ENCODE data around the gene WDR27.

WDR27 gene

DNA sequence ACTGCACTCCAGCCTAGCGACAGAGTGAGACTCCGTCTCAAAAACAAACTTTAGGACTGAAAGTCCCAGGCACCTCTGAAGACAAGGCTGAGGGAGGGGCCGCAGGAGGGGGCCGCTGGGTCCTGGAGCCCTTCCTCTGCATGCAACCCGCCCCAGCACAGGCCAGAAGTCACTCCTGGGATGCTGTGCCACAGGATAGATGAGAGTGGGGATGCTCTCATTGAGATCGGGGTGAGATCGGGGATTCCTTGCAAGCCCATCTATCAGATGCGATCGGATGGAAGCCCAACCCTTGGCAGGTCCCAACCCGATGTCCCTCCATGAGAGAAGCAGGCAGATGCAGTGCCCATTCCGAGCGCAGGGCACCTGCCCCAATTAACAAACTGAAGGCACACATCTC is 66.5 kb downstream of the WDR27 start:
- TF ChIP-seq, protein P1, sequence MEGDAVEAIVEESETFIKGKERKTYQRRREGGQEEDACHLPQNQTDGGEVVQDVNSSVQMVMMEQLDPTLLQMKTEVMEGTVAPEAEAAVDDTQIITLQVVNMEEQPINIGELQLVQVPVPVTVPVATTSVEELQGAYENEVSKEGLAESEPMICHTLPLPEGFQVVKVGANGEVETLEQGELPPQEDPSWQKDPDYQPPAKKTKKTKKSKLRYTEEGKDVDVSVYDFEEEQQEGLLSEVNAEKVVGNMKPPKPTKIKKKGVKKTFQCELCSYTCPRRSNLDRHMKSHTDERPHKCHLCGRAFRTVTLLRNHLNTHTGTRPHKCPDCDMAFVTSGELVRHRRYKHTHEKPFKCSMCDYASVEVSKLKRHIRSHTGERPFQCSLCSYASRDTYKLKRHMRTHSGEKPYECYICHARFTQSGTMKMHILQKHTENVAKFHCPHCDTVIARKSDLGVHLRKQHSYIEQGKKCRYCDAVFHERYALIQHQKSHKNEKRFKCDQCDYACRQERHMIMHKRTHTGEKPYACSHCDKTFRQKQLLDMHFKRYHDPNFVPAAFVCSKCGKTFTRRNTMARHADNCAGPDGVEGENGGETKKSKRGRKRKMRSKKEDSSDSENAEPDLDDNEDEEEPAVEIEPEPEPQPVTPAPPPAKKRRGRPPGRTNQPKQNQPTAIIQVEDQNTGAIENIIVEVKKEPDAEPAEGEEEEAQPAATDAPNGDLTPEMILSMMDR (conservative IDR thresholded peaks at IDR 0.05; ENCODE audit: low read length): no peak
- H3K4me3 ChIP-seq (ENCODE audit: low read length): no peak overlapping the region
- no peak for DNase-seq (ENCODE audit: low read depth)

DNA sequence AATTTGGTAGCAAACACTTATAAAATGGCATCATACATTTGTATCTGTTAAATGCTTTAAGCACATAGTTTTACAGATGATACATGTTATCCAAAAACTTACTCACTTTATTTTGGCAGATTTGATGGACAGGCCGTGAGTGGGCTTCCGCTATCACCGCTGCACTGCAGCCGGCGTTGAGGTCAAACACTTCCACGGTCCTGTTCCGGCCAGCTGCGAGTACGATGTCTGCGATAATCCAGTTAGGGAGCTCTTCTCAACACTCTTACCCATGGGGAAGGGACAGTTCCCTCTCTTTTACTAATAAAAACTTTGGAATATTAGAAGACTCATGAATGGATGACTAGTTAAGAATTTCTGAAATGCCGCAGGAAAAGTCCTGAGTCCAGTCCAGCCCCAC is 69.0 kb downstream of the WDR27 start:
- TF ChIP-seq, protein P1 (conservative IDR thresholded peaks at IDR 0.05; ENCODE audit: low read length): no peak
- no peak for DNase-seq (ENCODE audit: low read depth)
- H3K4me3 ChIP-seq (ENCODE audit: low read length): no peak overlapping the region

DNA sequence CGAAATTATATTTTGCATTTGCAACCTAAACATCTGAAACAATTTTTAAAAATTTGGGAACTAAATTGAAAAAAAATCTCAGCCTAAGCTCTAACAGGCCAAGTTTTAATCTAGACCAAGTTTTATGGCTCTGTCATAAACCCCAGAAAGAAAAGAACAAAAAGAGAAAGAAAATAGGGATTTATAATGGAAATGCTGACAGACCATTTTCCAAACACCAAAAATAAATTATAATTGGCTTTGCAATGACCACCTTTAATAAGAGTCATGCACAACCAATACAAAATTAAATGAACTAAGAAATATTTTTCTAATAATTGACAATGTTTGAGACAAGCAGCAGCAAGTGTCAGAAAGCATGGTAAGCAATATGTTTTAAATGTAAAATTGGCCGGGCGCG is 72.6 kb downstream of the WDR27 start:
- DNase-seq (ENCODE audit: low read depth): no peak
- H3K4me3 ChIP-seq (ENCODE audit: low read length): no peak overlapping the region

DNA sequence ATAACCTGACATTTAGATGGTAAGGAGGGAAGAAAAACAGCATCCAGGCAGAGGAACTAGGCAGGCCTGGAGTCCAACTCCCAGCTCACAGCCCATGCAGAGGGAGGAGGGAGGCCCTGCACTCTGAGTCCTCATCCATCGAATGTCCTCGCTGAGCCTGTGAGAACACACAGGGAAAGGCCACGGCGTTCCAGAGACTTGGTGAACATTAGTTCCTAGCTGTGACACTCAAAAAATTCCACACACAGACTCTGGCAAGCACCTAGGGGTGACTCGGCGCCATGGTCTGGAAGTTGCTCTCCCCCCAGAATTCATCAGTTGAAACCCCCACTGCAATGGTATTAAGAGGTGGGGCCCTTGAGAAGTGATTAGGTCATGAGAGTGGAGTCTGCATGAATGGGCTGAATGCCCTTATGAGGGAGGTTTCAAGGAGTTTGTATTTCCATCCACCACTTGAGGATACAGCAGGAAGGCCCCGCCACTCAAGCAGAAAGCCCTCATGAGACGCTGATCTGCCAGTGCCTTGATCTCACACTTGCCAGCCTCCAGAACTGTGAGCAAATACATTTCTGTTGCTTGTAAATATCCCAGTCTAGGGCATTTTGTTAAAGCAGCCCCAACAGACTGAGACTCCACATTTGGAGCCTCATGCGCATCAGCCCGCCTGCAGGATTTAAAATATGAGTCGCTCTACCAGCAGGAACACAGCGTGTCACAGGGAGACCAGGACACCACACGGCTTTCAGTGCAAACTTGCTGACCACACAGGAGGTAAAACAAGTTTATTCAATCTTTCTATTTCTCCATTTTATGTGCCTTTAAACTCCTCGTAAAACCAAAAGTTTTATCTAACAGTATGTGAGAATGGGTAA is 73.9 kb downstream of the WDR27 start:
- no peak overlapping the region for H3K4me3 ChIP-seq (ENCODE audit: low read length)
- TF ChIP-seq, protein P1 (conservative IDR thresholded peaks at IDR 0.05; ENCODE audit: low read length): no peak
- DNase-seq (ENCODE audit: low read depth): no peak

More for the DNA sequence above, 72.6 kb downstream of the WDR27 start:
- TF ChIP-seq, protein P1 (conservative IDR thresholded peaks at IDR 0.05; ENCODE audit: low read length): no peak

DNA sequence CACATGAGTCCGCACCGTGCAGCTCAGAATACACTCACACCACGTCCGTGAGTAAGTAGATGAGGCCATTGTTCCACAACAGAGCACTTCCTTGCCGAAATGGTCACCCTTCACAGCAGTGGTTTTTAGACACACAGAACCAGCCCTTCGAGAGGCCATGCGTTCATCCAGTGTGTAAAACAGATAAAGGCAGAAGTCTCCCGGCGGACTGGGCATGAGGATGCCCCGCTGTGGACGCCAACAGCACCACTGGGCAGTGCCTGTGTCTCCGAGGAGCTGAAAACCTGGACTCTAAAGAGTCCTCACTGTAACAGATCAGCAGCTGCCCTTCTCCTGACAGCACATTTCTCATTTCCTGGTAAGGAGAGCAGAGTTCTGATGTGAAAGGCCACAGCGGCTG is 75.2 kb downstream of the WDR27 start:
- TF ChIP-seq, protein P1 (conservative IDR thresholded peaks at IDR 0.05; ENCODE audit: low read length): no peak
- no peak for DNase-seq (ENCODE audit: low read depth)
- no peak overlapping the region for H3K4me3 ChIP-seq (ENCODE audit: low read length)

DNA sequence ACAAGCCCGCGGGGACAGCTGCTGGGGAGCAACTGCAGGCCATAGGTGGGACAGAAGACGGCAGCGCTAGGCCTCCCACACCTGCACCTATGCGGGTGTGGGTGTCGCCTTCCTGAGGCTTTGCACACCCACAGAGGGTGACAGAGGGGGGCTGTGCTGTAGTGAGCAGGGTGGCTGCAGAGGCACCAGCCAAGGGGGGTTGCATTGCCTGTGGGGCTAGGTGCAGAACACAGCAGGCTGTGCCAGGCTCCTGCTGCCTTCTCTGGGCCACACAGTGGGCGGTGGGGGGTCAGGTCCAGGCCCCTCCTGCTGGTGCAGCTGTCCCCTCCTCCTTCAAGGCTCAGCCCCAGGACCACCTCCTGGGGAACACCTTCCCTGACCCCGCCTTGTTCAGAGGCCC is 75.7 kb downstream of the WDR27 start:
- TF ChIP-seq, protein P1 (conservative IDR thresholded peaks at IDR 0.05; ENCODE audit: low read length): no peak
- no peak for DNase-seq (ENCODE audit: low read depth)
- H3K4me3 ChIP-seq (ENCODE audit: low read length): no peak overlapping the region

DNA sequence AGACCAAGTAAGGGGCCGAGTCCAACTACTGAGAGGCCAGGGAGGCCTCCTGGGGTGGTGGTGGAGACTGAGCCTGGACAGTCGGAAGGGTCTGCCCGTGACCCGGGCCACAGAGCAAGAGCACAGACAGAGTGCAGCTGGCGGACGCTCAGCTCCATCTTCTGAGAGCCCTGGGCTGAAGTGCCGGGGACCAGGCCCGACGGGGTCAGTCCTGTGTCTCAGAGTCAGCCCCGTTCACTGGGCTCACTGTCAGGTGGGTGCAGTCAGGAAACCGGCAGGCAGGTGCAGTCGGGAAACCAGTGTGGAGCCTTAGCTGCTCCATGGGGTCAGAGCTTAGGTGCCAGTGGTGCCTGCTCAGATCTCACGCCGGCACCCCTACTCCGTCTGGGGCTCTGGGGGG is 76.5 kb downstream of the WDR27 start:
- DNase-seq (ENCODE audit: low read depth): no peak
- H3K4me3 ChIP-seq (ENCODE audit: low read length): no peak overlapping the region
- TF ChIP-seq, protein P1 (conservative IDR thresholded peaks at IDR 0.05; ENCODE audit: low read length): no peak

Data from AG10803 (cell line).